Heart left ventricle (tissue), 13 donors: ENCODE results near the gene FXYD5.

Source experiments
- CTCF ChIP-seq, 12 donors: fragments of 200-600 bp; sonication (generic) in 4 of 12; IDR thresholded peaks; one replicate each; pipeline versions ENCODE4 v1.5.0 to v1.8.0; 2018 to 2022; ENCODE audit warnings: antibody characterized with exemption in 12 of 12, mild to moderate bottlenecking in 5 of 12
- POLR2A ChIP-seq, 2 donors: fragments of 450-650 bp; IDR thresholded peaks; one replicate each; pipeline ENCODE4 v1.6.1; 2017; ENCODE audit warnings: antibody characterized with exemption in 2 of 2, mild to moderate bottlenecking in 2 of 2, moderate library complexity in 2 of 2
- donor health status: ischemic (EF 13 %, LVEDD 7.1; RV severe dilation, severe dysfunction).
- donor health status: DM: no; HTN: yes; CAD: no.
- donor health status: DM: no; HTN: no; CAD: no.
- donor health status: ischemic (EF 25% LVEDD 6.9; RV normal size, moderate dysfunction).
- donor health status: ischemic (EF 25% LVEDD 5.7; RV mildly dilated, moderate dysfunction).
- donor health status: ischemic (EF 35%, LVEDD 5.7; RV mildly dilated, moderate dysfunction).
- donor health status: nonischemic (EF 11% LVEDD 7.7; RV severe dilation, severe dysfunction).
- donor health status: DM: yes; HTN: yes; CAD: no.
- donor health status: PGD.
- donor health status: ischemic (EF 29% LVEDD 5.4; RV normal size, mild dysfunction).
- donor health status: nonischemic (EF 23%, LVEDD 6.1; RV moderate dilation, normal function).

GRCh38 chr19:35143231-35143715 lies 11.3 kb upstream of the FXYD5 start, which contains the start of gene FXYD7:
- TF ChIP-seq CTCF (IDR thresholded peaks at IDR 0.05) (peak in 6 of 12 donors; percentile 22 to 35 (median 28)), POLR2A (IDR thresholded peaks at IDR 0.05) (no peak)
